NCI-H146 treated with DMSO at 0.1 percent for 48 hours (cell line): Measurements from ENCODE around the gene TBC1D21.

Experiments used
- DNase-seq: peaks from one replicate; lab custom pipeline; 2025; ENCODE audit not compliant: unreplicated experiment; lab: John Stamatoyannopoulos, UW

Gene TBC1D21

GRCh38 chr15:73858062-73858461 is 15.3 kb upstream of the TBC1D21 start:
- DNase-seq: no peak

GRCh38 chr15:73862276-73862675 is 11.1 kb upstream of the TBC1D21 start:
- DNase-seq: no peak

GRCh38 chr15:73865379-73865778 is 8.0 kb upstream of the TBC1D21 start:
- no peak for DNase-seq

GRCh38 chr15:73865904-73866303 is 7.5 kb upstream of the TBC1D21 start:
- no peak for DNase-seq

GRCh38 chr15:73866481-73866880 is 6.9 kb upstream of the TBC1D21 start:
- no peak for DNase-seq

GRCh38 chr15:73866881-73867410 is 6.4 kb upstream of the TBC1D21 start:
- DNase-seq: no peak

- DNase-seq: no peak
These were observed 5.9 kb upstream of the TBC1D21 start for GRCh38 chr15:73867426-73867825.

- DNase-seq: no peak
These were observed 5.4 kb upstream of the TBC1D21 start for GRCh38 chr15:73867956-73868355.

- no peak for DNase-seq
These were observed 4.0 kb upstream of the TBC1D21 start for GRCh38 chr15:73869216-73869995.

GRCh38 chr15:73870700-73871408 is 2.5 kb upstream of the TBC1D21 start:
- peak; percentile 17 for DNase-seq

GRCh38 chr15:73872346-73872745 is 1.0 kb upstream of the TBC1D21 start:
- no peak for DNase-seq

- DNase-seq: peak; percentile 23
These were observed 636 bp downstream of the TBC1D21 start for GRCh38 chr15:73873889-73874511.

- no peak for DNase-seq
These were observed 6.1 kb downstream of the TBC1D21 start for GRCh38 chr15:73879426-73879825.

- DNase-seq: no peak
These were observed 8.4 kb downstream of the TBC1D21 start for GRCh38 chr15:73881579-73882320.

GRCh38 chr15:73882761-73883419 is 9.5 kb downstream of the TBC1D21 start:
- DNase-seq: no peak

- no peak for DNase-seq
These were observed 10.8 kb downstream of the TBC1D21 start for GRCh38 chr15:73884159-73884558.

GRCh38 chr15:73885954-73886700 is 12.8 kb downstream of the TBC1D21 start:
- DNase-seq: no peak

- no peak for DNase-seq
These were observed 13.5 kb downstream of the TBC1D21 start for GRCh38 chr15:73886717-73887345.

GRCh38 chr15:73887481-73887880 is 14.1 kb downstream of the TBC1D21 start:
- no peak for DNase-seq
